Endothelial cell (in vitro differentiated cells): ENCODE data around the gene DNAJB2. TPM values are rescaled to one million over a fixed set of nuclear protein-coding genes. Genes with fewer than 3 reads are reported as not detected.
A peak's percentile ranks its signal among the peaks of the same experiment; 100 is the strongest.

Source experiments
- DNase-seq: peaks from one replicate; pipeline ENCODE4 v3.0.0; 2021; ENCODE audit warnings: low spot score
- H3K27ac Mint-ChIP-seq: one replicate; pipeline ENCODE4 v1.8.0; 2021; ENCODE audit warnings: mixed read lengths, inconsistent platforms; ENCODE audit not compliant: unreplicated experiment
- H3K27me3 Mint-ChIP-seq: one replicate; pipeline ENCODE4 v1.8.0; 2021; ENCODE audit warnings: mild to moderate bottlenecking, moderate library complexity, mixed read lengths, inconsistent platforms; ENCODE audit not compliant: unreplicated experiment
- H3K36me3 Mint-ChIP-seq: one replicate; pipeline ENCODE4 v1.8.0; 2021; ENCODE audit warnings: mild to moderate bottlenecking, low read depth, mixed read lengths, inconsistent platforms; ENCODE audit not compliant: unreplicated experiment
- H3K4me1 Mint-ChIP-seq: one replicate; pipeline ENCODE4 v1.8.0; 2021; ENCODE audit warnings: mild to moderate bottlenecking, mixed read lengths, inconsistent platforms; ENCODE audit not compliant: unreplicated experiment
- H3K4me3 Mint-ChIP-seq: one replicate; pipeline ENCODE4 v1.8.0; 2021; ENCODE audit warnings: mild to moderate bottlenecking, mixed read lengths, inconsistent platforms; ENCODE audit not compliant: unreplicated experiment
- H3K9me3 Mint-ChIP-seq: one replicate; pipeline ENCODE4 v1.8.0; 2021; ENCODE audit warnings: mixed read lengths, inconsistent platforms; ENCODE audit not compliant: unreplicated experiment
- total RNA-seq: library from RNA; stranded (reverse); fragmentation: NEBNext Ultra II Directional; extraction: Animal tissue kit (Norgen Biotek cat#: 25700); gene quantifications from one replicate; pipeline ENCODE4 v1.2.1, GENCODE V29; 2021; ENCODE audit not compliant: unreplicated experiment
- TF ChIP-seq, protein P1 (sequence below): fragments of 200-600 bp; sonication (generic); IDR thresholded peaks from one replicate; pipeline ENCODE4 v1.5.0; 2021; ENCODE audit warnings: antibody characterized with exemption; ENCODE audit not compliant: unreplicated experiment

The DNAJB2 gene
- total RNA-seq, 1 donor from 2014 or later, result 64.3 TPM

DNA sequence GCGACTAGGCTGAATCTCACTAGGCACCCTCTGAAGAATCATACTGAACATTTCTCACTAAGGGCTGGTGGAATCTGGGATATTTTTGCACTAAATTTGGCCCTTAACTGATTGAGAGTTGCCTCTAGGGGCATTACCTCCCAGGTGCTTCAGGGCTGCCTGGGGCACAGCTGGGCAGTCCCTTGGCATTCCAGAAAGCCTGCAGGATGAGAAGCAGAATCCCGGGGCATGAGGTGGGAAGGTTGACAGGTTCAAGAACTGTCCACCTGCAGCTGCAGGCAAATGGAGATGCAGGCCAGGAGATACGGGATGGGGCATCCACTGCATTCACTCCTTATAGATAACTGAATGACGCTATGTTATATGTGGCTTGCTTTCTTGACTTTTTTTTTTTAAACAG is 46.0 kb downstream of the DNAJB2 start:
- no peaks in the 10 kb centered on the region for H3K36me3 Mint-ChIP-seq
- H3K27ac Mint-ChIP-seq, result no peak overlapping the region
- TF ChIP-seq, protein P1, sequence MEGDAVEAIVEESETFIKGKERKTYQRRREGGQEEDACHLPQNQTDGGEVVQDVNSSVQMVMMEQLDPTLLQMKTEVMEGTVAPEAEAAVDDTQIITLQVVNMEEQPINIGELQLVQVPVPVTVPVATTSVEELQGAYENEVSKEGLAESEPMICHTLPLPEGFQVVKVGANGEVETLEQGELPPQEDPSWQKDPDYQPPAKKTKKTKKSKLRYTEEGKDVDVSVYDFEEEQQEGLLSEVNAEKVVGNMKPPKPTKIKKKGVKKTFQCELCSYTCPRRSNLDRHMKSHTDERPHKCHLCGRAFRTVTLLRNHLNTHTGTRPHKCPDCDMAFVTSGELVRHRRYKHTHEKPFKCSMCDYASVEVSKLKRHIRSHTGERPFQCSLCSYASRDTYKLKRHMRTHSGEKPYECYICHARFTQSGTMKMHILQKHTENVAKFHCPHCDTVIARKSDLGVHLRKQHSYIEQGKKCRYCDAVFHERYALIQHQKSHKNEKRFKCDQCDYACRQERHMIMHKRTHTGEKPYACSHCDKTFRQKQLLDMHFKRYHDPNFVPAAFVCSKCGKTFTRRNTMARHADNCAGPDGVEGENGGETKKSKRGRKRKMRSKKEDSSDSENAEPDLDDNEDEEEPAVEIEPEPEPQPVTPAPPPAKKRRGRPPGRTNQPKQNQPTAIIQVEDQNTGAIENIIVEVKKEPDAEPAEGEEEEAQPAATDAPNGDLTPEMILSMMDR, result no peak
- no peaks in the 10 kb centered on the region for H3K9me3 Mint-ChIP-seq
- no peaks in the 10 kb centered on the region for H3K4me1 Mint-ChIP-seq
- peaks cover 2% of the 10 kb centered on the region for H3K27me3 Mint-ChIP-seq
- no peak for DNase-seq
- H3K4me3 Mint-ChIP-seq, result no peak overlapping the region

DNA sequence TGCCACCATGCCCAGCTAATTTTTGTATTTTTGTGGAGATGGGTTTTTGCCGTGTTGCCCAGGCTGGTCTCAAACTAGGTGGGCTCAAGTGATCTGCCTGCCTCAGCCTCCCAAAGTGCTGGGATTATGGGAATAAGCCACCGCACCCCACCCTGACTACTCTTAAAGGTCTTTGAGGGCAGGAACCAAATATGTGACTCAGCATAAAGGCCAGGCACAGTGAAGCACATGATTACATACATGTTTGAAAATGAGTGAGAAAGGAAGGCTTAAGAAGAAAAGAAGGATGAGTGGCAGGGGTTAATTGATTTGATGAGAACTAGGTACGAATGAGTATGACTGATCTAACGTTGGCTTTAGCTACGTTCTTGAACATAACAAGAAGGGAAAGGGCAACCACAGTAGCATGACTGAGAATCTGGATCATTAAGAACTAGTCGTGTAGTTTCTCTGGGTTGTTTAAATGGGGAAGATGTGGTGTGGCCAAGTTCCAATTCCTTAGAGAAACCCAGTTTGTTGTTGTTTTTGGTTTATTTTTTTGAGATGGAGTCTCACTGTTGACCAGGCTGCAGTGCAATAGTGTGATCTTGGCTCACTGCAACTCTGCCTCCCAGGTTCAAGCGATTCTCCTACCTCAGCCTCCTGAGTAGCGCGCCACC is 46.6 kb downstream of the DNAJB2 start:
- TF ChIP-seq, protein P1, result no peak
- Mint-ChIP-seq H3K4me3 (no peak overlapping the region), H3K27ac (no peak overlapping the region), H3K36me3 (no peaks in the 10 kb centered on the region), H3K9me3 (no peaks in the 10 kb centered on the region), H3K27me3 (peaks cover 6% of the 10 kb centered on the region), H3K4me1 (no peaks in the 10 kb centered on the region)
- DNase-seq, result no peak

DNA sequence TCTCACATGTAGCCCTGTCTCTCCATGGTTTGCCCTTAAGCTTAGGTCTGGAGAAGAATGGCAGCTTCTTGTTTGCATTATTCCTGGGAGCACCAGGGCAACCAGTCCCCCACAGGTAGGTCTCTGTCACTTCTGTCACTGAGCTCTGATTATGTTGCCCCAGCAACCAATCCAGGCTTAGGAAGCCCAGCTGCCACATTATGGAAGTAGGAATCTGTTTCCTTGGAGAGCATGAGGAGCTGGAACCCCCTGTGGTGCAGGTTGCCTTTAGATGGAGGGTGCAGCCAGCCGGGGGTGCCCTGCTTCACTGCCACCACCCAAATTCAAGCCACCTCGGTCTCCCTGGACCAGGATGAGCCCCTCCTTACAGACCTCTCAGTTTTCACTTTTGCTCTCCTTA is 48.6 kb downstream of the DNAJB2 start:
- no peak for DNase-seq
- H3K4me3 Mint-ChIP-seq, result no peak overlapping the region
- no peak overlapping the region for H3K27ac Mint-ChIP-seq
- TF ChIP-seq, protein P1, result no peak
- peaks cover 3% of the 10 kb centered on the region for H3K4me1 Mint-ChIP-seq
- no peaks in the 10 kb centered on the region for H3K36me3 Mint-ChIP-seq
- no peaks in the 10 kb centered on the region for H3K9me3 Mint-ChIP-seq
- peaks cover 21% of the 10 kb centered on the region for H3K27me3 Mint-ChIP-seq

DNA sequence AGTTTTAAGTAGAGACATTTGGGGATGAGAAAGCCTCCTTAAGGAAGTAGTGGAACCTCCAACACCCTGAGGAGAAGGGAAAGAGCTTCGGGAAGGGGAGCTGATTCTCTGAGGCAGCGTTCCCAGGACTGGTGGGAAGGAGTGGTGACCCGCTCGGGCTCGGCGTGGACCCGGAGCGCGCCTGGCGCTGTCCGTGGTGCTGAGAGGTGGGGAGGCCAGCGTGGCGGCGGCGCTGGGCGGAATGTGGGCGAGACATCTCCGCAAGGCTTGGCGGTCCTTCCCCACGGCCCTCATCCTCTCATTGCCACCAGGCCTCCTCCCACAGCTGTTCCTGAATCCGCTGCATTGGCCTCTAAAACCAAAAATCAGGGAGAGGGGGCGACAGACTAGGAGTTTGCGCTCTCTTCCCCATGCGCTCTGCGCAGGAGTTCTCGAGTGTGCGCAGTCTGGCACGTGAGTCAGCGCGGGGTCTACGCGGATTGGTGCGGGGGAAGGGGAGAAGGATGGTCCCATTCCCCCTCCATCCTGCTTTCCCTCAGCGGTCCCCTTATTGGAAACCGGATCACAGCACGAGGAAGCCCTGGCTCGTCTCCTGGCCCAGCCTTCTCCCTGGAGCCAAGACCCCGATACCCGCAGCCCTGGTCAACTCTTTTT is 52.5 kb downstream of the DNAJB2 start:
- no peaks in the 10 kb centered on the region for H3K9me3 Mint-ChIP-seq
- H3K27ac Mint-ChIP-seq, result no peak overlapping the region
- peak; percentile 82 for DNase-seq
- peaks cover 21% of the 10 kb centered on the region for H3K27me3 Mint-ChIP-seq
- TF ChIP-seq, protein P1, result no peak
- no peak overlapping the region for H3K4me3 Mint-ChIP-seq
- H3K4me1 Mint-ChIP-seq, result peaks cover 3% of the 10 kb centered on the region
- no peaks in the 10 kb centered on the region for H3K36me3 Mint-ChIP-seq

DNA sequence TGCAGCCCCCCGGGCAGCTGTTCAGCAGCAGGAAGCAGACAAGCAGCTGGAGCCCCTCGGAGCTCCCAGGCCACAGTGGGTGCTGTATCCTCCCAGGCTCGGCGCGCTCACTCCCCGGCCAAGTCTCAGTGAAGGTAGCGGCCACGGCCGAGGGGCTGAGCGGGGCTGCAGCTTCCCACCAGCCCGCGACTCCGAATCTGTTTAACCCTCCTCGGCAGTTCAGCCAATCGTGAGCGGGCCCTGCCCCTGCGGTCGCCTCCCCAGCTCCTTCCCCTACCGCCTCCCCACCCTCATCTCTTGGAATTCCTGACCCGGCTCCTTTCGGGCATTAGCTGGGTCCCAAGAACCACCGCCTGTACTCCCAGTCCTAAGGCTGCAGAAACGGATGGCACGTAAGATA is 53.4 kb downstream of the DNAJB2 start, which contains the start of gene RESP18:
TSS of gene RESP18 (minus strand) at position 203 of the 400 bp plus-strand sequence.
- no peak for DNase-seq
- TF ChIP-seq, protein P1, result no peak
- no peak within 1 kb of the TSS for H3K4me3 Mint-ChIP-seq

More for the DNA sequence above, 53.4 kb downstream of the DNAJB2 start, which contains the start of gene RESP18:
- Mint-ChIP-seq H3K9me3 (no peaks in the 10 kb centered on the region), H3K4me1 (peaks cover 3% of the 10 kb centered on the region), H3K27ac (no peak within 1 kb of the TSS), H3K36me3 (no peaks in the 10 kb centered on the region), H3K27me3 (peaks cover 21% of the 10 kb centered on the region)
